ENCODE measurements around the gene MICALL1.

MICALL1 gene

GRCh38 chr22:37907036-37907954 is 1.2 kb downstream of the MICALL1 start:
- H3K27ac ChIP-seq = no peak overlapping the region
- H3K36me3 ChIP-seq = no peaks in the 10 kb centered on the region
- DNase-seq = no peak
- H3K9me3 ChIP-seq (ENCODE audit: severe bottlenecking) = no peaks in the 10 kb centered on the region
- TF ChIP-seq CTCF (IDR thresholded peaks at IDR 0.05; ENCODE audit: low read depth, low read length) = no peak
- H3K27me3 ChIP-seq (ENCODE audit: insufficient read depth, low read depth, severe bottlenecking) = no peaks in the 10 kb centered on the region
- peak overlapping the region; percentile 54 for H3K4me3 ChIP-seq (ENCODE audit: low read depth, low read length)

- no peak overlapping the region for H3K4me3 ChIP-seq (ENCODE audit: low read depth, low read length)
Observed at GRCh38 chr22:37909766-37910165, 3.7 kb downstream of the MICALL1 start.

GRCh38 chr22:37910890-37911672 is 5.0 kb downstream of the MICALL1 start:
- DNase-seq = peak; percentile 59
- no peak for TF ChIP-seq CTCF (IDR thresholded peaks at IDR 0.05; ENCODE audit: low read depth, low read length)
- H3K4me3 ChIP-seq (ENCODE audit: low read depth, low read length) = no peak overlapping the region

More at GRCh38 chr22:37909766-37910165, 3.7 kb downstream of the MICALL1 start:
- no peak for TF ChIP-seq CTCF (IDR thresholded peaks at IDR 0.05; ENCODE audit: low read depth, low read length)
- Histone ChIP-seq H3K9me3 (ENCODE audit: severe bottlenecking) (no peaks in the 10 kb centered on the region), H3K36me3 (no peaks in the 10 kb centered on the region; the same call in 1 of the 2 replicates), H3K27ac (no peak overlapping the region), H3K27me3 (ENCODE audit: insufficient read depth, low read depth, severe bottlenecking) (no peaks in the 10 kb centered on the region)
- DNase-seq = no peak

GRCh38 chr22:37911697-37912096 is 5.6 kb downstream of the MICALL1 start:
- Histone ChIP-seq H3K36me3 (no peaks in the 10 kb centered on the region; the same call in 1 of the 2 replicates), H3K9me3 (ENCODE audit: severe bottlenecking) (no peaks in the 10 kb centered on the region), H3K4me3 (ENCODE audit: low read depth, low read length) (no peak overlapping the region), H3K27ac (no peak overlapping the region; the same call in 1 of the 2 replicates), H3K27me3 (ENCODE audit: insufficient read depth, low read depth, severe bottlenecking) (no peaks in the 10 kb centered on the region)
- no peak for TF ChIP-seq CTCF (IDR thresholded peaks at IDR 0.05; ENCODE audit: low read depth, low read length)
- DNase-seq = no peak

More at GRCh38 chr22:37910890-37911672, 5.0 kb downstream of the MICALL1 start:
- no peaks in the 10 kb centered on the region; the same call in 1 of the 2 replicates for H3K36me3 ChIP-seq
- H3K27ac ChIP-seq = peak overlapping the region; percentile 68
- H3K27me3 ChIP-seq (ENCODE audit: insufficient read depth, low read depth, severe bottlenecking) = no peaks in the 10 kb centered on the region
- no peaks in the 10 kb centered on the region for H3K9me3 ChIP-seq (ENCODE audit: severe bottlenecking)

- no peaks in the 10 kb centered on the region; the same call in 1 of the 2 replicates for H3K36me3 ChIP-seq
Observed at GRCh38 chr22:37912171-37912570, 6.1 kb downstream of the MICALL1 start.

More at GRCh38 chr22:37912171-37912570, 6.1 kb downstream of the MICALL1 start:
- Histone ChIP-seq H3K27me3 (ENCODE audit: insufficient read depth, low read depth, severe bottlenecking) (no peaks in the 10 kb centered on the region), H3K27ac (no peak overlapping the region), H3K9me3 (ENCODE audit: severe bottlenecking) (no peaks in the 10 kb centered on the region), H3K4me3 (ENCODE audit: low read depth, low read length) (no peak overlapping the region)
- no peak for TF ChIP-seq CTCF (IDR thresholded peaks at IDR 0.05; ENCODE audit: low read depth, low read length)
- no peak for DNase-seq

Measured in WERI-Rb-1 (cell line).